ENCODE data around the gene TMEM236. TPM values are rescaled to one million over a fixed set of nuclear protein-coding genes. Genes with fewer than 3 reads are reported as not detected.

Gene TMEM236
- total and polyA plus RNA-seq, 2 donors (not counting 3 experiments of a cell fraction or from before 2014, with no cell fraction given) = 0.24 to 0.29 TPM

GRCh38 chr10:17801507-17801906 is 49.5 kb downstream of the TMEM236 start:
- no peak overlapping the region for H3K9ac ChIP-seq (replicated peaks; ENCODE audit: extremely low read depth, insufficient read depth, low read length)
- H3K4me1 ChIP-seq (ENCODE audit: control insufficient read depth, extremely low read depth, insufficient read depth, low read length) = peaks cover 10% of the 10 kb centered on the region
- no peaks in the 10 kb centered on the region for H3K9me1 ChIP-seq (replicated peaks; ENCODE audit: control insufficient read depth, extremely low read depth, insufficient read depth, low read length)
- FAIRE-seq = no peak
- H3K4me2 ChIP-seq (ENCODE audit: insufficient read depth, low read length) = no peak overlapping the region
- H4K20me1 ChIP-seq (replicated peaks; ENCODE audit: control insufficient read depth, extremely low read depth, insufficient read depth, low read length) = no peaks in the 10 kb centered on the region
- H3K27me3 ChIP-seq (ENCODE audit: control insufficient read depth in 2 of 2, insufficient read depth in 2 of 2, low read length in 2 of 2) = no peaks in the 10 kb centered on the region
- H2AFZ ChIP-seq (ENCODE audit: low read depth, low read length) = no peak overlapping the region
- intact Hi-C loops (cut with micrococcal nuclease) (no loop called here), dilution Hi-C loops (cut with MboI; ENCODE audit: extremely low pct_ligation_motif_present, low sequenced_read_pairs) (no loop called here)
- no peaks in the 10 kb centered on the region for H3K36me3 ChIP-seq (ENCODE audit: control insufficient read depth in 2 of 2, extremely low read depth in 1 of 2, insufficient read depth in 2 of 2, low read length in 2 of 2)
- no peaks in the 10 kb centered on the region for H3K79me2 ChIP-seq (ENCODE audit: control insufficient read depth, insufficient read depth, low read length)
- POLR2A ChIA-PET = no interaction called here
- no peak overlapping the region for H3K27ac ChIP-seq (ENCODE audit: insufficient read depth, low read depth, low read length)
- H3K4me3 ChIP-seq (replicated peaks in 1 of 3; ENCODE audit: insufficient read depth in 1 of 3, low read depth in 1 of 3, low read length in 3 of 3) = no peak overlapping the region
- no TSS peak for BruUV-seq (replicated peaks)
- TF ChIP-seq POLR2A (IDR thresholded peaks at IDR 0.05; ENCODE audit: low read depth, low read length) = no peak
- no peak for TF ChIP-seq CTCF (IDR thresholded peaks at IDR 0.05; ENCODE audit: extremely low read depth in 1 of 2, insufficient read depth in 1 of 2, low read depth in 1 of 2, low read length in 2 of 2)
- no peak for TF ChIP-seq MAX (IDR thresholded peaks at IDR 0.05; ENCODE audit: insufficient read depth, insufficient read length)
- TF ChIP-seq EZH2 (IDR thresholded peaks at IDR 0.05; ENCODE audit: borderline replicate concordance, low read depth, low read length, severe bottlenecking) = no peak
- no peak for TF ChIP-seq GATA2 (IDR thresholded peaks at IDR 0.05; ENCODE audit: insufficient read depth, insufficient read length, low read depth, low read length)
- TF ChIP-seq JUN (IDR thresholded peaks at IDR 0.05; ENCODE audit: borderline replicate concordance, insufficient read depth, insufficient read length, low read depth) = no peak
- TF ChIP-seq POLR2AphosphoS5 (IDR thresholded peaks at IDR 0.05; ENCODE audit: insufficient read depth, low read depth, low read length) = no peak
- CTCF ChIA-PET = interaction anchor here (1.3 to 1.6 kb wide), 2 partner anchors 16 to 18 kb away, joined by 3 to 5 read pairs; no protein-coding TSS in a partner anchor
- DNase-seq (ENCODE audit: low read depth, low spot score) = no peak
- no peaks in the 10 kb centered on the region for H3K9me3 ChIP-seq (replicated peaks; ENCODE audit: control insufficient read depth, insufficient read depth, low read length)
